HG03575 (cell line): ENCODE results near the gene DENND5B.
"Not testable (repeated sequence)": the region's sequence is repeated elsewhere in the genome, so short reads cannot be mapped to it uniquely, and the experiment has no call there.

ENCODE experiments used
- ATAC-seq: cut with Tn5 transposase; IDR thresholded peaks from one replicate; pipeline ENCODE4 v1.9.1; 2021; ENCODE audit not compliant: unreplicated experiment, insufficient number of reproducible peaks, low FRiP score; ENCODE audit errors: extremely low read depth

The DENND5B gene

GRCh38 chr12:31517994-31518393, 72.9 kb downstream of the DENND5B start:
- no peak for ATAC-seq

GRCh38 chr12:31516702-31517101, 74.2 kb downstream of the DENND5B start:
- no peak for ATAC-seq

- ATAC-seq = no peak
Measured at GRCh38 chr12:31514912-31515311, 76.0 kb downstream of the DENND5B start.

GRCh38 chr12:31510034-31510433, 80.9 kb downstream of the DENND5B start:
- ATAC-seq = no peak

- no peak for ATAC-seq
Measured at GRCh38 chr12:31508436-31509150, 82.3 kb downstream of the DENND5B start.

- no peak for ATAC-seq
Measured at GRCh38 chr12:31507966-31508365, 83.0 kb downstream of the DENND5B start.

- no peak for ATAC-seq
Measured at GRCh38 chr12:31506515-31507306, 84.2 kb downstream of the DENND5B start.

- no peak for ATAC-seq
Measured at GRCh38 chr12:31504625-31505222, 86.2 kb downstream of the DENND5B start.

GRCh38 chr12:31501014-31501413, 89.9 kb downstream of the DENND5B start:
- not testable (repeated sequence) for ATAC-seq

GRCh38 chr12:31499567-31499966, 91.4 kb downstream of the DENND5B start:
- no peak for ATAC-seq

GRCh38 chr12:31498424-31498823, 92.5 kb downstream of the DENND5B start:
- ATAC-seq = no peak

- no peak for ATAC-seq
Measured at GRCh38 chr12:31496257-31496656, 94.7 kb downstream of the DENND5B start.

- no peak for ATAC-seq
Measured at GRCh38 chr12:31494455-31494854, 96.5 kb downstream of the DENND5B start.

- ATAC-seq = no peak
Measured at GRCh38 chr12:31492599-31493196, 98.2 kb downstream of the DENND5B start.

- no peak for ATAC-seq
Measured at GRCh38 chr12:31491841-31492598, 98.9 kb downstream of the DENND5B start.

- no peak for ATAC-seq
Measured at GRCh38 chr12:31491241-31491794, 99.6 kb downstream of the DENND5B start.

- ATAC-seq = no peak
Measured at GRCh38 chr12:31488737-31489338, 102.1 kb downstream of the DENND5B start.

- ATAC-seq = no peak
Measured at GRCh38 chr12:31485571-31485970, 105.4 kb downstream of the DENND5B start.
